ELR (cell line): Measurements from ENCODE around the gene LCP1.
A peak's percentile ranks its signal among the peaks of the same experiment; 100 is the strongest.
"Not testable (repeated sequence)": the region's sequence is repeated elsewhere in the genome, so short reads cannot be mapped to it uniquely, and the experiment has no call there.

Experiments used
- DNase-seq: peaks from one replicate; pipeline ENCODE4 v3.0.0-alpha.2; 2015; ENCODE audit warnings: low read depth

The LCP1 gene

GRCh38 chr13:46181840-46182490 is at the start of gene LCP1:
Gene LCP1 (minus strand): TSS chr13:46182177. CDS start chr13:46159662, 22,515 bp downstream.
- DNase-seq, result peak; percentile 8

- DNase-seq, result no peak
These were observed 47.3 kb upstream of the LCP1 start for GRCh38 chr13:46229251-46229650.

- not testable (repeated sequence) for DNase-seq
These were observed 38.3 kb upstream of the LCP1 start for GRCh38 chr13:46220234-46220633.

GRCh38 chr13:46214741-46215140 is 32.8 kb upstream of the LCP1 start:
- DNase-seq, result not testable (repeated sequence)

GRCh38 chr13:46213242-46213641 is 31.3 kb upstream of the LCP1 start:
- no peak for DNase-seq

GRCh38 chr13:46211483-46212351 is 29.7 kb upstream of the LCP1 start, which contains the start of gene LRRC63:
Gene LRRC63 (plus strand): TSS chr13:46211928. CDS start chr13:46213035, 1,107 bp downstream.
- DNase-seq, result peak; percentile 60

- peak; percentile 9 for DNase-seq
These were observed 29.1 kb upstream of the LCP1 start for GRCh38 chr13:46211116-46211482.

- DNase-seq, result no peak
These were observed 28.5 kb upstream of the LCP1 start for GRCh38 chr13:46210362-46211083.

GRCh38 chr13:46207828-46208227 is 25.9 kb upstream of the LCP1 start:
- no peak for DNase-seq

GRCh38 chr13:46206143-46206542 is 24.2 kb upstream of the LCP1 start:
- DNase-seq, result no peak

GRCh38 chr13:46202966-46203365 is 21.0 kb upstream of the LCP1 start:
- DNase-seq, result no peak

GRCh38 chr13:46202188-46202795 is 20.3 kb upstream of the LCP1 start:
- DNase-seq, result no peak

GRCh38 chr13:46198696-46199193 is 16.8 kb upstream of the LCP1 start:
- DNase-seq, result no peak

- DNase-seq, result no peak
These were observed 15.5 kb upstream of the LCP1 start for GRCh38 chr13:46197299-46198048.

- DNase-seq, result no peak
These were observed 13.0 kb upstream of the LCP1 start for GRCh38 chr13:46195016-46195415.

- no peak for DNase-seq
These were observed 10.4 kb upstream of the LCP1 start for GRCh38 chr13:46192412-46192811.

GRCh38 chr13:46185634-46186033 is 3.7 kb upstream of the LCP1 start:
- no peak for DNase-seq

- DNase-seq, result peak; percentile 52
These were observed 2.3 kb upstream of the LCP1 start for GRCh38 chr13:46184277-46184699.

- DNase-seq, result no peak
These were observed 1.3 kb upstream of the LCP1 start for GRCh38 chr13:46183018-46183946.

- no peak for DNase-seq
These were observed 507 bp upstream of the LCP1 start for GRCh38 chr13:46182491-46182877.
